IMR-90 (cell line): ENCODE data around the gene DHRSX. TPM values are rescaled to one million over a fixed set of nuclear protein-coding genes. Genes with fewer than 3 reads are reported as not detected.

Source experiments
- ATAC-seq: fragments of 200-7000 bp; cut with Tn5 transposase; 2 replicates; pipeline ENCODE4 v1.9.1; 2020; ENCODE audit warnings: low read depth, mild to moderate bottlenecking, moderate library complexity
- BruUV-seq: library from RNA; stranded (reverse); fragments of 400-500 nt; replicated peaks from 2 replicates; lab custom pipeline; 2021; lab: Mats Ljungman, UMichigan
- CTCF ChIA-PET: fragments of 300-600 bp; formaldehyde crosslinking; extraction: SDS; loops from one replicate; lab custom pipeline; 2021; ENCODE audit warnings: antibody characterized with exemption; lab: Yijun Ruan, JAX
- POLR2A ChIA-PET: fragments of 300-600 bp; sonication (Branson Sonifier 250); formaldehyde crosslinking; loops from one replicate; lab custom pipeline; 2022; ENCODE audit warnings: antibody characterized with exemption; ENCODE audit not compliant: unreplicated experiment; lab: Charles Lee
- DNase-seq: peaks from one replicate; pipeline ENCODE4 v3.0.0; 2013
- H2AFZ ChIP-seq: replicated peaks from 2 replicates; pipeline ENCODE3; 2013; ENCODE audit warnings: low read length, mild to moderate bottlenecking; ENCODE audit not compliant: poor library complexity
- H2AK5ac ChIP-seq: 2 replicates; pipeline ENCODE4 v1.6.1; 2013; ENCODE audit warnings: low read depth, low read length, inconsistent platforms
- H2AK9ac ChIP-seq: replicated peaks from 2 replicates; pipeline ENCODE3; 2013; ENCODE audit warnings: mild to moderate bottlenecking, low read depth, low read length, moderate library complexity; ENCODE audit not compliant: poor library complexity
- H2BK120ac ChIP-seq: 2 replicates; pipeline ENCODE4 v1.6.1; 2013; ENCODE audit warnings: low read depth, low read length, inconsistent platforms
- H2BK15ac ChIP-seq: 3 replicates; pipeline ENCODE4 v1.6.1; 2013; ENCODE audit warnings: low read depth, low read length, inconsistent platforms
- H2BK20ac ChIP-seq: 2 replicates; pipeline ENCODE4 v1.6.1; 2013; ENCODE audit warnings: low read depth, mild to moderate bottlenecking, inconsistent platforms, low read length, moderate library complexity
- H2BK5ac ChIP-seq: 2 replicates; pipeline ENCODE4 v1.6.1; 2013; ENCODE audit warnings: mild to moderate bottlenecking, low read depth, low read length, inconsistent platforms; ENCODE audit not compliant: poor library complexity, severe bottlenecking
- H3K14ac ChIP-seq: replicated peaks from 2 replicates; pipeline ENCODE4 v1.6.1; 2013; ENCODE audit warnings: low read depth, low read length, inconsistent platforms
- H3K18ac ChIP-seq: 2 replicates; pipeline ENCODE4 v1.6.1; 2013; ENCODE audit warnings: low read depth, low read length, control low read depth
- H3K23ac ChIP-seq: 2 replicates; pipeline ENCODE4 v1.6.1; 2013; ENCODE audit warnings: low read depth, low read length, inconsistent platforms
- H3K27ac ChIP-seq: 2 replicates; pipeline ENCODE4 v1.5.1; 2013; ENCODE audit warnings: mild to moderate bottlenecking, control low read depth, low read length; ENCODE audit not compliant: insufficient read depth
- H3K27me3 ChIP-seq: 2 replicates; pipeline ENCODE4 v1.6.1; 2013; ENCODE audit warnings: low read length; ENCODE audit not compliant: control insufficient read depth, insufficient read depth
- H3K36me3 ChIP-seq: 2 replicates; pipeline ENCODE4 v1.6.1; 2013; ENCODE audit warnings: low read length, mixed read lengths; ENCODE audit not compliant: control insufficient read depth, insufficient read depth
- H3K4ac ChIP-seq: 2 replicates; pipeline ENCODE4 v1.6.1; 2013; ENCODE audit warnings: low read depth, low read length, inconsistent platforms
- H3K4me1 ChIP-seq: 2 replicates; pipeline ENCODE4 v1.6.1; 2013; ENCODE audit warnings: low read length, mixed read lengths; ENCODE audit not compliant: control insufficient read depth, insufficient read depth
- H3K4me2 ChIP-seq: 2 replicates; pipeline ENCODE4 v1.6.1; 2013; ENCODE audit warnings: low read depth, mild to moderate bottlenecking, control low read depth, low read length, moderate library complexity
- H3K4me3 ChIP-seq: 2 replicates; pipeline ENCODE4 v1.5.1; 2013; ENCODE audit warnings: low read depth, mild to moderate bottlenecking, control low read depth, low read length, moderate library complexity; ENCODE audit not compliant: insufficient read depth
- H3K56ac ChIP-seq: 2 replicates; pipeline ENCODE4 v1.6.1; 2013; ENCODE audit warnings: low read length, inconsistent platforms; ENCODE audit not compliant: insufficient read depth; ENCODE audit errors: extremely low read depth
- H3K79me1 ChIP-seq, 2 experiments: 2 replicates each; pipeline ENCODE4 v1.6.1; 2013; ENCODE audit warnings: low read length in 2 of 2, inconsistent platforms in 1 of 2, low read depth in 1 of 2
- H3K9ac ChIP-seq: 2 replicates; pipeline ENCODE4 v1.6.1; 2013; ENCODE audit warnings: low read depth, low read length, control low read depth
- H3K9me1 ChIP-seq: 2 replicates; pipeline ENCODE4 v1.6.1; 2013; ENCODE audit warnings: low read length, inconsistent platforms; ENCODE audit not compliant: insufficient read depth
- H3K9me3 ChIP-seq: 2 replicates; pipeline ENCODE4 v1.6.1; 2013; ENCODE audit warnings: low read length; ENCODE audit not compliant: control insufficient read depth, insufficient read depth
- H4K20me1 ChIP-seq: 2 replicates; pipeline ENCODE4 v1.6.1; 2013; ENCODE audit warnings: low read length, inconsistent platforms; ENCODE audit not compliant: insufficient read depth
- H4K5ac ChIP-seq: 2 replicates; pipeline ENCODE4 v1.6.1; 2013; ENCODE audit warnings: mild to moderate bottlenecking, low read depth, low read length, control low read depth
- H4K8ac ChIP-seq, 2 experiments: 2 replicates each; pipeline ENCODE4 v1.6.1; 2013; ENCODE audit warnings: low read depth in 2 of 2, low read length in 2 of 2, control low read depth in 1 of 2, inconsistent platforms in 1 of 2
- H4K91ac ChIP-seq: 2 replicates; pipeline ENCODE4 v1.6.1; 2013; ENCODE audit warnings: low read depth, low read length, inconsistent platforms; ENCODE audit not compliant: insufficient read depth
- MAFK ChIP-seq: IDR thresholded peaks from 2 replicates; pipeline ENCODE4 v1.6.1; 2012; ENCODE audit warnings: low read depth, low read length, improper control_type of control experiment
- MAZ ChIP-seq: IDR thresholded peaks from 2 replicates; pipeline ENCODE4 v1.6.1; 2012; ENCODE audit warnings: low read depth, mild to moderate bottlenecking, low read length, improper control_type of control experiment, moderate library complexity, borderline replicate concordance
- MXI1 ChIP-seq: IDR thresholded peaks from 2 replicates; pipeline ENCODE4 v1.6.1; 2012; ENCODE audit warnings: low read depth, mild to moderate bottlenecking, low read length, moderate library complexity, borderline replicate concordance
- NFE2L2 ChIP-seq: fragments of 150-350 bp; IDR thresholded peaks from 2 replicates; pipeline ENCODE4 v1.6.1; 2016; ENCODE audit warnings: low read depth, mild to moderate bottlenecking, low read length
- RCOR1 ChIP-seq: IDR thresholded peaks from 2 replicates; pipeline ENCODE4 v1.6.1; 2012; ENCODE audit warnings: mild to moderate bottlenecking, low read length, improper control_type of control experiment; ENCODE audit not compliant: insufficient replicate concordance
- SMC3 ChIP-seq: fragments of 150-350 bp; IDR thresholded peaks from 2 replicates; pipeline ENCODE4 v1.6.1; 2016; ENCODE audit warnings: low read depth, mild to moderate bottlenecking, antibody characterized with exemption, low read length, moderate library complexity
- USF2 ChIP-seq: fragments of 150-350 bp; IDR thresholded peaks from 2 replicates; pipeline ENCODE4 v1.6.1; 2017; ENCODE audit warnings: mild to moderate bottlenecking, antibody characterized with exemption, low read length, low read depth
- WGBS, 2 experiments: methylation state at CpG; one replicate each; pipeline versions ENCODE4 v1.1.5 to v1.1.7; 2013; ENCODE audit warnings: missing lambda C conversion rate in 2 of 2; ENCODE audit not compliant: insufficient read length in 1 of 2; ENCODE audit errors: extremely low coverage in 2 of 2; 5-methylcytosine and 5-hydroxymethylcytosine counted together
- dilution Hi-C: fragments of 300-500 bp; cut with HindIII; formaldehyde crosslinking; loops from one replicate; pipeline ENCODE4 v1.14.3; 2018; ENCODE audit warnings: low sequenced_read_pairs; ENCODE audit not compliant: unreplicated experiment
- in situ Hi-C: fragments of 300-500 bp; cut with MboI; formaldehyde crosslinking; loops from 3 replicates; pipeline ENCODE4 v1.14.3; 2019; ENCODE audit warnings: low sequenced_read_pairs, inconsistent platforms, mixed read lengths
- intact Hi-C: fragments of 100-400 bp; cut with micrococcal nuclease; formaldehyde crosslinking; loops from 2 replicates; pipeline ENCODE4 v1.10.0; 2022
- polyA plus RNA-seq, 3 experiments: library from polyadenylated mRNA; depleted of rRNA; stranded (reverse); fragments of >200 nt; gene quantifications; 2 replicates each; pipeline ENCODE4 v1.2.3, GENCODE V29; 2012; ENCODE audit warnings: low replicate concordance in 1 of 3
- total RNA-seq: library from RNA; depleted of rRNA; stranded (reverse); fragments of >200 nt; gene quantifications from 2 replicates; pipeline ENCODE4 v1.2.3, GENCODE V29; 2012

The DHRSX gene
- total and polyA plus RNA-seq, 2 of the 4 experiments (the other 2 are of a cell fraction), result 26.2 to 38.0 TPM

- Histone ChIP-seq H3K4me2 (no peak overlapping the region), H3K23ac (no peak overlapping the region), H3K27ac (no peak overlapping the region), H3K14ac (no peak overlapping the region), H3K18ac (no peak overlapping the region), H3K56ac (no peak overlapping the region), H3K9me3 (no peaks in the 10 kb centered on the region), H2AFZ (no peak overlapping the region), H4K20me1 (no peaks in the 10 kb centered on the region), H3K36me3 (peaks cover 13% of the 10 kb centered on the region), H2AK9ac (no peak overlapping the region), H3K9ac (no peak overlapping the region), H4K5ac (no peak overlapping the region), H3K79me1 (peaks cover under 1 to 5% of the 10 kb centered on the region in 2 experiments; a peak in 2 of 4 replicates), H3K9me1 (no peaks in the 10 kb centered on the region), H3K4me3 (no peak overlapping the region), H4K8ac (no peak overlapping the region), H3K27me3 (no peaks in the 10 kb centered on the region), H2BK20ac (no peak overlapping the region), H2BK120ac (no peak overlapping the region), H4K91ac (no peak overlapping the region), H3K4ac (no peak overlapping the region), H3K4me1 (no peaks in the 10 kb centered on the region), H2AK5ac (no peak overlapping the region), H2BK5ac (no peak overlapping the region), H2BK15ac (no peak overlapping the region)
- in situ Hi-C loops (no loop called here), dilution Hi-C loops (no loop called here), intact Hi-C loops (no loop called here)
- TF ChIP-seq RCOR1 (no peak), USF2 (no peak), SMC3 (no peak), MAFK (no peak), MXI1 (no peak), NFE2L2 (no peak), MAZ (no peak)
- 100% methylated on average over 1 of the region's 12 CpGs; no CpG with 5 or more reads in 1 of the 2 experiments for WGBS, 2 experiments
- BruUV-seq, result no TSS peak
- ATAC-seq (no peak), DNase-seq (no peak)
- ChIA-PET POLR2A (no interaction called here), CTCF (no interaction called here)
Observed at GRCh38 chrX:2434270-2435163, 66.3 kb downstream of the DHRSX start.
